Placental epithelial cell (primary cell): ENCODE measurements around the gene TMCO6. TPM values are rescaled to one million over a fixed set of nuclear protein-coding genes. Genes with fewer than 3 reads are reported as not detected.

ENCODE experiments used
- total RNA-seq: library from RNA; depleted of rRNA; stranded (reverse); fragments of >200 nt; gene quantifications from 2 replicates; pipeline ENCODE4 v1.2.3, GENCODE V29; 2012

TMCO6 gene
- total RNA-seq = 7.8 and 9.0 TPM in 2 replicates

GRCh38 chr5:140639148-140639981 is at the start of gene TMCO6:
TSS of gene TMCO6 (plus strand) at chr5:140639451. CDS start at chr5:140639528, 77 bp downstream.

GRCh38 chr5:140633021-140633471 is 6.2 kb upstream of the TMCO6 start, which contains the start of gene CD14:
TSS of gene CD14 (minus strand) at chr5:140633175. CDS start at chr5:140633071, 104 bp downstream.

GRCh38 chr5:140664359-140665119 is 25.3 kb downstream of the TMCO6 start, which contains the start of gene WDR55:
TSS of gene WDR55 (plus strand) at chr5:140664904. CDS start at chr5:140664913, 9 bp downstream.

GRCh38 chr5:140673187-140673976 is 34.1 kb downstream of the TMCO6 start, which contains the start of gene DND1:
TSS of gene DND1 (minus strand) at chr5:140673576. CDS start at chr5:140673542, 34 bp downstream.

GRCh38 chr5:140690941-140691924 is 52.0 kb downstream of the TMCO6 start, which contains the start of the genes HARS1 and HARS2:
TSS of gene HARS1 (minus strand) at chr5:140691370. CDS start at chr5:140691304, 66 bp downstream.
TSS of gene HARS2 (plus strand) at chr5:140691455. CDS start at chr5:140691649, 194 bp downstream.

Other genes with a start within 250 kb of the TMCO6 start
- gene ANKHD1, start 237.6 kb upstream of the TMCO6 start, total RNA-seq = 63.0 and 76.9 TPM in 2 replicates
- gene EIF4EBP3, start 91.8 kb upstream of the TMCO6 start, total RNA-seq = 0.87 and 3.1 TPM in 2 replicates
- 22.8 and 40.1 TPM in 2 replicates for gene SRA1, start 82.0 kb upstream of the TMCO6 start, total RNA-seq
- gene APBB3, start 74.9 kb upstream of the TMCO6 start, total RNA-seq = 30.1 and 36.9 TPM in 2 replicates
- 17.3 and 47.3 TPM in 2 replicates for gene SLC35A4, start 74.6 kb upstream of the TMCO6 start, total RNA-seq
- 0.33 TPM in 1 of 2 replicates, not detected in the other for gene CD14, start 6.3 kb upstream of the TMCO6 start, total RNA-seq
- gene NDUFA2, start 8.2 kb downstream of the TMCO6 start, total RNA-seq = 28.8 and 44.4 TPM in 2 replicates
- gene IK, start 8.4 kb downstream of the TMCO6 start, total RNA-seq = 76.9 and 102 TPM in 2 replicates
- 31.0 and 37.1 TPM in 2 replicates for gene WDR55, start 25.5 kb downstream of the TMCO6 start, total RNA-seq
- 0.76 and 0.79 TPM in 2 replicates for gene DND1, start 34.1 kb downstream of the TMCO6 start, total RNA-seq
- 45.1 and 53.8 TPM in 2 replicates for gene HARS1, start 51.9 kb downstream of the TMCO6 start, total RNA-seq
- 38.0 and 47.9 TPM in 2 replicates for gene HARS2, start 52.0 kb downstream of the TMCO6 start, total RNA-seq
- gene ZMAT2, start 61.0 kb downstream of the TMCO6 start, total RNA-seq = 26.1 and 40.8 TPM in 2 replicates
- gene PCDHA1, start 146.7 kb downstream of the TMCO6 start, total RNA-seq = not detected in 2 replicates
- under 0.01 TPM in 1 of 2 replicates, not detected in the other for gene PCDHA2, start 155.4 kb downstream of the TMCO6 start, total RNA-seq
- gene PCDHA3, start 161.6 kb downstream of the TMCO6 start, total RNA-seq = 0.11 and 0.39 TPM in 2 replicates
- gene PCDHA4, start 167.6 kb downstream of the TMCO6 start, total RNA-seq = 0.79 and 0.87 TPM in 2 replicates
- under 0.01 and 0.11 TPM in 2 replicates for gene PCDHA5, start 182.2 kb downstream of the TMCO6 start, total RNA-seq
- gene PCDHA6, start 188.5 kb downstream of the TMCO6 start, total RNA-seq = 0.22 and 0.39 TPM in 2 replicates
- 0.54 and 1.2 TPM in 2 replicates for gene PCDHA7, start 194.8 kb downstream of the TMCO6 start, total RNA-seq
- 0.11 and 0.39 TPM in 2 replicates for gene PCDHA8, start 201.7 kb downstream of the TMCO6 start, total RNA-seq
- under 0.01 TPM in 2 replicates for gene PCDHA9, start 208.9 kb downstream of the TMCO6 start, total RNA-seq
- gene PCDHA10, start 216.4 kb downstream of the TMCO6 start, total RNA-seq = 0.11 and 0.39 TPM in 2 replicates
- under 0.01 and 0.11 TPM in 2 replicates for gene PCDHA11, start 229.5 kb downstream of the TMCO6 start, total RNA-seq
- under 0.01 and 0.11 TPM in 2 replicates for gene PCDHA12, start 235.9 kb downstream of the TMCO6 start, total RNA-seq
- gene PCDHA13, start 242.7 kb downstream of the TMCO6 start, total RNA-seq = 0.11 and 0.39 TPM in 2 replicates